Measurements from ENCODE around the gene SMIM17. TPM values are rescaled to one million over a fixed set of nuclear protein-coding genes. Genes with fewer than 3 reads are reported as not detected.

Gene SMIM17
- total and polyA plus RNA-seq, 2 experiments from 2014 or later = 0.63 TPM; not detected in 1

- Histone ChIP-seq H3K79me2 (replicated peaks; ENCODE audit: insufficient read depth) (peaks cover 69% of the 10 kb centered on the region), H3K4me2 (no peak overlapping the region), H3K27ac (ENCODE audit: low read depth) (no peak overlapping the region), H3K9me2 (ENCODE audit: insufficient read depth) (0 out of 2 replicates have a peak, but pooled peaks cover 4% of the 10 kb centered on the region), H3K4me3 (no peak overlapping the region), H3F3A (replicated peaks; ENCODE audit: low read depth) (no peaks in the 10 kb centered on the region), H3K36me3 (ENCODE audit: insufficient read depth) (no peaks in the 10 kb centered on the region), H3K4me1 (ENCODE audit: insufficient read depth) (no peaks in the 10 kb centered on the region), H2AFZ (no peak overlapping the region), H4K20me1 (replicated peaks; ENCODE audit: insufficient read depth) (peaks cover 3% of the 10 kb centered on the region; the same call in 1 of the 2 replicates), H3K27me3 (ENCODE audit: insufficient read depth) (no peaks in the 10 kb centered on the region)
- Mint-ChIP-seq H3K4me1 (no peaks in the 10 kb centered on the region), H3K36me3 (ENCODE audit: low read depth) (peaks cover 76% of the 10 kb centered on the region), H3K27me3 (ENCODE audit: insufficient read depth, low read depth, poor library complexity) (peaks cover 2% of the 10 kb centered on the region), H3K9me3 (peaks cover 65% of the 10 kb centered on the region), H3K4me3 (no peak overlapping the region), H3K27ac (no peak overlapping the region)
- DNase-seq (ENCODE audit: low spot score) (no peak), ATAC-seq (no peak)
- TF ChIP-seq ZNF114 (CRISPR knock-in tag; IDR thresholded peaks at IDR 0.05) (no peak), REST (IDR thresholded peaks at IDR 0.05; ENCODE audit: unreplicated experiment) (no peak), STAT1 (IDR thresholded peaks at IDR 0.05; ENCODE audit: unreplicated experiment) (no peak), CREB1 (CRISPR knock-in tag; IDR thresholded peaks at IDR 0.05; ENCODE audit: low read depth) (no peak), CTCF (conservative IDR thresholded peaks at IDR 0.05; ENCODE audit: low read depth in 2 of 2) (no peak), JUNB (IDR thresholded peaks at IDR 0.05; ENCODE audit: unreplicated experiment) (no peak), POLR2AphosphoS5 (IDR thresholded peaks at IDR 0.05; ENCODE audit: low read depth) (no peak)
These were observed 39.1 kb upstream of the SMIM17 start for GRCh38 chr19:56603829-56604228.

GRCh38 chr19:56608274-56608964 lies 34.5 kb upstream of the SMIM17 start:
- Histone ChIP-seq H3F3A (replicated peaks; ENCODE audit: low read depth) (no peaks in the 10 kb centered on the region), H3K4me3 (no peak overlapping the region), H3K4me2 (no peak overlapping the region), H3K9me2 (ENCODE audit: insufficient read depth) (no peaks in the 10 kb centered on the region), H3K4me1 (ENCODE audit: insufficient read depth) (no peaks in the 10 kb centered on the region), H3K79me2 (replicated peaks; ENCODE audit: insufficient read depth) (peaks cover 52% of the 10 kb centered on the region), H3K27ac (ENCODE audit: low read depth) (no peak overlapping the region), H2AFZ (no peak overlapping the region), H4K20me1 (replicated peaks; ENCODE audit: insufficient read depth) (no peaks in the 10 kb centered on the region; the same call in 1 of the 2 replicates), H3K27me3 (ENCODE audit: insufficient read depth) (no peaks in the 10 kb centered on the region), H3K36me3 (ENCODE audit: insufficient read depth) (no peaks in the 10 kb centered on the region)
- DNase-seq (ENCODE audit: low spot score) = no peak
- ATAC-seq = no peak
- Mint-ChIP-seq H3K4me3 (no peak overlapping the region), H3K27ac (no peak overlapping the region), H3K9me3 (peaks cover 80% of the 10 kb centered on the region), H3K36me3 (ENCODE audit: low read depth) (peaks cover 79% of the 10 kb centered on the region), H3K4me1 (no peaks in the 10 kb centered on the region; the same call in 2 of the 3 replicates), H3K27me3 (ENCODE audit: insufficient read depth, low read depth, poor library complexity) (peaks cover 4% of the 10 kb centered on the region)
- TF ChIP-seq EZH2phosphoT487 (IDR thresholded peaks at IDR 0.05; ENCODE audit: unreplicated experiment) (no peak), JUNB (IDR thresholded peaks at IDR 0.05; ENCODE audit: unreplicated experiment) (no peak), ZNF462 (CRISPR knock-in tag; IDR thresholded peaks at IDR 0.05) (no peak), ZNF114 (CRISPR knock-in tag; IDR thresholded peaks at IDR 0.05) (no peak), POLR2AphosphoS5 (IDR thresholded peaks at IDR 0.05; ENCODE audit: low read depth) (no peak), CREB1 (CRISPR knock-in tag; IDR thresholded peaks at IDR 0.05; ENCODE audit: low read depth) (no peak)

All from GM23338 (cell line).